Measurements from ENCODE around the gene GGT6. TPM values are rescaled to one million over a fixed set of nuclear protein-coding genes. Genes with fewer than 3 reads are reported as not detected.

Gene GGT6
- total RNA-seq, 1 donor from 2014 or later: not detected

DNA sequence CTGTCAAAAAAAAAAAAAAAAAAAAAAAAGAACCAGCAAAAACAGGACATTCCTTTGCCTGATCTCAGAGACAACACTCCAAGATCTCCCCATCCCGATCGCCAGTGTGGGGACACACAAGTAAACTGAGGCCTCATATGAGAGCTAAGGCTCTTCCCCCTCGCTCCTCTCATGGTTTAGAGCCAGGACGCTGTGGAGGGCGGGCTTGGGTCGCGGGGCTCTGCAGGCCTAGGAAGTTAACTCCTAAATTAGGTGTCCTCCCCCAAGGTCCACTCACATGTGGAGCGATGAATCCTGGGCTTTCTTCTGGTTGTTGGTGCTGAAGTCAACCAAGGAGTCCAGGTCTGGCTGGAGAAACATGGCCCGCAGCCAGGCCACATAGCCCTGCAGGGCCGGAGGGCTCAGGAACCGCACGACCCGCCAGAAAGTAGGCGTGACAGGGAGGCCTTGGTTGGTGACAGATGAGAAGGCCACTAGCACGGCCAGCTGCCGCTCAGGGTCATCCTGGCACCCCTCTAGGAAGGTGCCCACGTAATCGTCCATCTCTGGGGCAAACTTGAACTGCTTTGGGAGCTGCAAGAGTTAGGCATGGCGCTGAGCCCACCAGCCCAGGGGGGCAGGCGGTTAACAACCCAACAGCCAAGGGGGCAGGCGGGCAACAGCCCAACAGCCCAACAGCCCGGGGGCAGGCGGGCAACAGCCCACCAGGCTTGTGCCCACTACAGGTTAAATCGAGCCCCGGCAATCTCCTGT is 10.4 kb downstream of the GGT6 start:
- H3K4me3 ChIP-seq: no peak overlapping the region
- TF ChIP-seq CTCF (IDR thresholded peaks at IDR 0.05): no peak
- no peak overlapping the region for H3K27ac ChIP-seq
- peaks cover 7 to 8% of the 10 kb centered on the region in 2 donors for H3K4me1 ChIP-seq
- DNase-seq (ENCODE audit: low spot score in 2 of 2): no peak
- intact Hi-C loops (cut with DNase I): loop anchor here (10.0 kb wide), 2 partner anchors 345 to 825 kb away; partner anchors contain the start of gene HASPIN
- H3K9me3 ChIP-seq: no peaks in the 10 kb centered on the region
- H3K27me3 ChIP-seq: no peaks in the 10 kb centered on the region
- H3K36me3 ChIP-seq: peaks cover 63 to 87% of the 10 kb centered on the region in 2 donors

DNA sequence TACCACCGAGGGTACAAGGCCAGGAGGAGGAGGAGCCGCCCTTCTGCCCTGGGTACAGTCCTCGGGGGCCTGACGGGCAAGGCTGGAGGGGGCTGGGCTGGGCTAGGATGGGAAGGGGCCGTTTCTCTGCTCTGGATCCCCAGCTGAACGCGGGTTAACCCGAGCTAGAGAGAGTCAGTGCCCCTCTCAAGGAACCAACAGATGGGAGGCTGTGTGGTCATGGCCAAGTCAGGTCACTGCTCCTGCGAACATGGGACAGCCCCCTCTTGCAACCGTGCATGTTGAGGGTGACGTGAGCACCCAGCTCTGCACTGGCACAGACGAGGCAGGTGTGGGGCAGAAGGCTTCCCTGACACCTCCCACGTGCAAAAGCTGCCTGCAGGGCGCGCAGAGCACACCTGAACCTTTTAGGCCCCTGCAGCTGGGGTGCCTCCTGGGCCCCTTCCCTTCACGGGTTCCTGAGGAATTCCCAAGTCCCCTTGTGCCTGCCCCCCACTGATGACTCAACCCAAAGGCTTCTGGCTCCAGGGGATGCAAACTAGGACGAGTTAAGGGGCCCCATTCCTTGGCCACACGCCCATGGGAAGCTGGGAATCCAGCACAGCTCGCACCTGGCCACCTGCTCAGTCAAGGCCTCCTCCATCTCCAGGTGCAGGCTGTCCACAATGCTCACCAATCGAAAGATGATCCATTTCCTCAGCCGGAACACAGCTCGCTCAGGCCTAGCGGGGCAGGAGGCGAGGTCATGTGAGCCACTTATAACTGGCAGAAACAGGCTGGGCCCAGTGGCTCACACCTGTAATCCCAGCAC is 11.5 kb downstream of the GGT6 start:
- H3K4me1 ChIP-seq: peaks cover 0 to under 1% of the 10 kb centered on the region in 2 donors
- no peaks in the 10 kb centered on the region for H3K9me3 ChIP-seq
- peaks cover 73 to 98% of the 10 kb centered on the region in 2 donors for H3K36me3 ChIP-seq
- intact Hi-C loops (cut with DNase I): no loop called here
- H3K27ac ChIP-seq: no peak overlapping the region
- H3K27me3 ChIP-seq: no peaks in the 10 kb centered on the region
- no peak for DNase-seq (ENCODE audit: low spot score in 2 of 2)
- H3K4me3 ChIP-seq: no peak overlapping the region
- no peak for TF ChIP-seq CTCF (IDR thresholded peaks at IDR 0.05)

GRCh38 chr17:4548061-4548461 is 12.3 kb downstream of the GGT6 start:
- no peak for DNase-seq (ENCODE audit: low spot score in 2 of 2)
- no peaks in the 10 kb centered on the region for H3K4me1 ChIP-seq
- peaks cover 72 to 99% of the 10 kb centered on the region in 2 donors for H3K36me3 ChIP-seq
- intact Hi-C loops (cut with DNase I): no loop called here
- no peak overlapping the region for H3K27ac ChIP-seq
- no peak for TF ChIP-seq CTCF (IDR thresholded peaks at IDR 0.05)
- H3K9me3 ChIP-seq: no peaks in the 10 kb centered on the region
- H3K27me3 ChIP-seq: no peaks in the 10 kb centered on the region
- no peak overlapping the region for H3K4me3 ChIP-seq

DNA sequence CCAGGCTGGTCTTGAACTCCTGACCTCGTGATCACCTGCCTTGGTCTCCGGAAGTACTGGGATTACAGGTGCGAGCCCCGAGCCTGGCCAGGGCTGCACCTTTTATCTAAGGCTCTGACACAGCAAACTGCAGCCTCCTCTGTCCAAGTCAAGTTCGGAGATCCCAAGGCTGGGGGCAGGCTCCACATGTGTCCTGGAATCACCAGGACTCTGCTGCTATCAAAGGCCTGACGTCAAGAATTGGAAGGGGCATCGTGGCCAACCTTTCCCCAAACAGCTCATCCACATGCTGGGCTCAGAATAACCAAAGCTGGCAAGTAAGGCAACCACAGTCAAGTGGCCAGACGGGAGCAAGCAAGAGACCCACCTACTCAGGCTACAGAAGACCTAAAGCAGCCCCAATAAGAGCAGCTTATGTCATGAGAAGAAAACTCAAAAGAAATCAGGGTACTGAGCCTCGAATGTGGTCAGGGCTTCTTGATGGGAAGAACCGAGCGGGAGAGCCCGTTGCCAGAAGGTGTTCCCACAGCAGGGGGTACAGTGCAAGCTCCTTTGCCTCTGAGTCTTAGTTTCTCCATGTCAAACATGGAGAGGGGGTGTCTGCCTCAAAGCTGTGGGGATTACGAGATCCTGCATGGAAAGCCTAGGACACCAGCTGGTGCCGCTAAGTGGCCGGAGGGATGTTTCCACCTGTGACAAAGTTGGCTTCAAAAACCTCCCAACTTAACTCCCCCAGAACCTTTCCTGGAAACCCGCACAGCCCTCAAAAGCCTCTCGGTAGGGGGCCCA is 13.1 kb downstream of the GGT6 start:
- no peak for DNase-seq (ENCODE audit: low spot score in 2 of 2)
- intact Hi-C loops (cut with DNase I): no loop called here
- Histone ChIP-seq H3K27me3 (no peaks in the 10 kb centered on the region), H3K4me3 (no peak overlapping the region), H3K27ac (no peak overlapping the region), H3K36me3 (peaks cover 79 to 99% of the 10 kb centered on the region in 2 donors), H3K4me1 (no peaks in the 10 kb centered on the region), H3K9me3 (no peaks in the 10 kb centered on the region)
- TF ChIP-seq CTCF (IDR thresholded peaks at IDR 0.05): no peak

DNA sequence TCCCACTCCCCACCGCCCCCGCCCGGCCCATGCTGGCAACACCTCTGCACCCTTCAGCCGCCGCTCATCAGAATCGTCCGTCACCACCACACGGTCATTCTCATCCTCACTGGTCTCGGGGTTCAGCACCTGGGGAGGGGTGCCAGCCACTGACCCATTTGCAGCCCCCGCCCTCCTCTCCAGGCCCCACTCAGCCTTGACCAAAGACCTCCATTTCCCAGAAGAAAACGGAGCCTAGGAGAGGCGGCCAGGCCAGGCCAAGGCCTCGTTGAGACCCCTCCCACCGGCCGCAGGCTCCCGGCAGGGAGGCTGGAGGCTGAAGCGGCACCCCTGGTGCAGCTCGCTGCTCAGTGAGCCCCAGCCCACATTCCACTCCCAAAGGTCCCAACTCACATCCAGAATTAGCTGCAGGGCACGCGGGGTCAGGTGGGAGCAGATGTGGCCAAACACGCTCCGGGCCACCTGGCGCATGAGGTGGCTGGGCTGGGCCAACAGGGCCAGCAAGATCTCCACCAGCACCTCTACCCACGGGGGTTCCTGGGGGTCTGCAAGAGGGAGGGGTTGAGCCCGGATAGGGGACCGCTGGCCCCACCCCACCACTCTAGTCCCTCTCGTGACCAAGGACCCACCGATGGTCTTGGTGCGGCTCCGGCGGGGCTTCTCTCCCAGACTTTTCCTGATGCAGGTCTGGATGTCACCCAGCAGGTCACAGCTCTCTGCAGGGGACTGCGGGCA is 15.0 kb downstream of the GGT6 start:
- Histone ChIP-seq H3K9me3 (no peaks in the 10 kb centered on the region), H3K36me3 (peaks cover 79 to 97% of the 10 kb centered on the region in 2 donors), H3K4me1 (no peaks in the 10 kb centered on the region), H3K27me3 (no peaks in the 10 kb centered on the region), H3K4me3 (no peak overlapping the region), H3K27ac (no peak overlapping the region)
- TF ChIP-seq CTCF (IDR thresholded peaks at IDR 0.05): no peak
- intact Hi-C loops (cut with DNase I): no loop called here
- no peak for DNase-seq (ENCODE audit: low spot score in 2 of 2)

Measured in ascending aorta (tissue), 2 donors.